Naive thymus-derived CD8-positive, alpha-beta T cell (primary cell): ENCODE results near the gene RNASET2. TPM values are rescaled to one million over a fixed set of nuclear protein-coding genes. Genes with fewer than 3 reads are reported as not detected.
"Not testable (repeated sequence)": the region's sequence is repeated elsewhere in the genome, so short reads cannot be mapped to it uniquely, and the experiment has no call there.

ENCODE experiments used
- ATAC-seq, 2 donors: fragments of 150-1000 bp; cut with Tn5 transposase in 1 of 2; sonication (Bioruptor Pico), chemical (Tn5 transposase) in 1 of 2; 1 replicate in 1 of 2; 2 replicates in 1 of 2; pipeline ENCODE4 v1.10.0; 2021; ENCODE audit warnings: mild to moderate bottlenecking in 2 of 2, moderate library complexity in 2 of 2
- POLR2A ChIA-PET: fragments of 350-600 bp; sonication (Branson Sonifier 250); formaldehyde crosslinking; loops from one replicate; lab custom pipeline; 2021; ENCODE audit warnings: antibody characterized with exemption; lab: Charles Lee
- DNase-seq, 10 donors: peaks; one replicate each; pipeline versions ENCODE4 v3.0.0 to v3.0.0-alpha.2; 2020 to 2022
- H3K27ac Mint-ChIP-seq, 10 donors: one replicate each; pipeline ENCODE4 v1.8.0; 2020 to 2022; ENCODE audit warnings: mild to moderate bottlenecking in 10 of 10, mixed read lengths in 10 of 10, moderate library complexity in 4 of 10, inconsistent platforms in 1 of 10
- H3K27me3 Mint-ChIP-seq, 5 donors: one replicate each; pipeline ENCODE4 v1.8.0; 2021 to 2022; ENCODE audit warnings: mixed read lengths in 5 of 5
- H3K36me3 Mint-ChIP-seq, 3 donors: one replicate each; pipeline ENCODE4 v1.8.0; 2020 to 2022; ENCODE audit warnings: mixed read lengths in 3 of 3, mild to moderate bottlenecking in 2 of 3, inconsistent platforms in 1 of 3
- H3K4me1 Mint-ChIP-seq, 4 donors: one replicate each; pipeline ENCODE4 v1.8.0; 2021 to 2022; ENCODE audit warnings: mixed read lengths in 4 of 4
- H3K4me3 Mint-ChIP-seq, 10 donors: one replicate each; pipeline ENCODE4 v1.8.0; 2020 to 2022; ENCODE audit warnings: mild to moderate bottlenecking in 10 of 10, mixed read lengths in 10 of 10, moderate library complexity in 6 of 10, inconsistent platforms in 1 of 10
- H3K9me3 Mint-ChIP-seq, 9 donors: one replicate each; pipeline ENCODE4 v1.8.0; 2020 to 2022; ENCODE audit warnings: mixed read lengths in 9 of 9, mild to moderate bottlenecking in 3 of 9, inconsistent platforms in 1 of 9, moderate library complexity in 1 of 9
- polyA plus RNA-seq, 3 donors: library from polyadenylated mRNA; unstranded; fragments of 300-500 nt; fragmentation: Illumina TruSeq; gene quantifications; one replicate each; pipeline ENCODE4 v1.2.3, GENCODE V29; 2021
- total RNA-seq, 8 experiments: library from RNA in 2 of 8; stranded (reverse) in 2 of 8; gene quantifications; one replicate each; pipeline ENCODE4 v1.2.3 and lab custom pipeline; 2021 to 2026

RNASET2 gene
- total and polyA plus RNA-seq, 5 experiments from 2014 or later: 72.7 to 283 (median 141) TPM

DNA sequence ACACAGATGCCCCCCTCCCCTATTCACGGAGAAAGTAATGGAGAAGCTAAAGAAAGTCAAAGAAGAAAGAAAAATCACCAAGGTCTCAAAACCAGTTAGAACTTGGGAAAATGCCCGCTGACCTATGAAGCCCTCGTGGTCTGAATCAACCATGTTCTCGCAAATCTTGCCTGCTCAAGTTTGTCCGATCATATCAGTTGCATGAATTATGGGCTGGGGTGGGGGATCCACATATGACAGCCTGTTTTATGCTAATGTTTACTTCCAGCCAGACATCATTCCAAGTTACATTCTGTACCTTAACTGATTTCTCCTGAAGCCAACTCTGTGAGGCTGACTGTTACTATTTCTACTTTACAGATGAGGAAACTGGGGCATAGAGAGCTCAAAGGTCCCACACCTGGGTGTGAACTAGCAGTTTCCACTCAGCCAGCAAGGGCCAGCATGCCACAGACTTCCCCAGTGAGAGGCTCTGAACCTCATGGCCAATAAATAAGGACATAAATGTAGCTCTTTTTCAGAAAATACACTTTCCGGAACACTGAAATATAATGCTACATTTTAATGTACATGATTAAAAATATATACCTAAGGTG, 2.1 kb downstream of the RNASET2 start:
- Mint-ChIP-seq H3K4me3 (peak overlapping the region; percentile 57 to 98 (median 94)), H3K4me1 (peaks cover 46 to 82% (median 77%) of the 10 kb centered on the region in 4 donors), H3K36me3 (peaks cover 5 to 35% (median 5%) of the 10 kb centered on the region in 3 donors), H3K27me3 (no peaks in the 10 kb centered on the region), H3K27ac (peak overlapping the region in 9 of 10 donors; percentile 61 to 98 (median 94)), H3K9me3 (no peaks in the 10 kb centered on the region)
- no peak for DNase-seq
- POLR2A ChIA-PET: interaction anchor here (0.6 kb wide), 2 partner anchors 21 to 516 kb away, joined by 3 to 8 read pairs; no protein-coding TSS in a partner anchor
- no peak for ATAC-seq

DNA sequence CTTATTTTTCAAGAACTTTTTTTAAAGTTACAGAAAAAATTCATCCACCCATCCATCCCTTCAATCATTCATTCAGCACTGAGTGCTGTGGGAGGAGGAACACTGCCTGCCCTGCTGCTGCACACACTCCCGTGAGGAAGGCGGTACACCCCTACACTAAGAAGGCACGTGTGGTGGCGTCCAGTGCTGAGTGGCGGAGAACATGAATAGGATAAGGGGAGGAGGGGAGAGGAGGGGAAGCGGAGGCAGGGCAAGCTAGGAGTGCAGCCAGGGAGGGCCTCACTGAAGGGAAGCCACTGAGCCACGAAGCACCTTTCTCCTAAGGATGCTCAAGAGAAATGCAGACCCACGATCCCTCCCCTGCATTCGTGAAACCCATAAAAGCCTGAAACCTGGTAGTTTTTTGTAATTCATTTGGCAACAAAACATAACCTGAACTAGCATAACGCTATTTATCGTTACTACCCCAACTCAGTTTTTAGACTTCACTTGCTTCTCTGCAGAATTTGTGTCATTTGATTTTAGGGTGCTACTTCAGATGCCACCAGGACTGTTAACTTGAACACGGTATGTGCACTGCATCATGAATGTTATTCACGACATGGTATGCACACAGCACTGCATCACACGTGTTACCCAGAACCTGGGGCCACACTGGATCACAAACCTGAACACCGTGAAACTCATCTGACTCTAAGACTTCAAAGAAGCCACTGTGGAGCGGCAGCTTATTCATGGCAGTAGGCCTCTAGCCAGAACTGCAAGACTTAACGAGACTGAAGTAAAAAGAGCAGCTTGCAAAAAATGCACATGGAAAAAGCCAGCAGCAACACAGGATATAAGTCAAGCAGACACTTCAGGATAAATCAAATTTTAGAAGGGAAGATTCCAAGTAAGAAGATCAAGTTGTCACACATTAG, 3.5 kb downstream of the RNASET2 start:
- Mint-ChIP-seq H3K4me1 (peaks cover 34 to 72% (median 63%) of the 10 kb centered on the region in 4 donors), H3K9me3 (no peaks in the 10 kb centered on the region), H3K27ac (peak overlapping the region; percentile 40 to 98 (median 84)), H3K27me3 (no peaks in the 10 kb centered on the region), H3K36me3 (peaks cover 5 to 48% (median 6%) of the 10 kb centered on the region in 3 donors), H3K4me3 (peak overlapping the region in 9 of 10 donors; percentile 36 to 98 (median 91))
- POLR2A ChIA-PET: no interaction called here
- ATAC-seq (no peak), DNase-seq (peak in 1 of 10 donors; percentile 42)

DNA sequence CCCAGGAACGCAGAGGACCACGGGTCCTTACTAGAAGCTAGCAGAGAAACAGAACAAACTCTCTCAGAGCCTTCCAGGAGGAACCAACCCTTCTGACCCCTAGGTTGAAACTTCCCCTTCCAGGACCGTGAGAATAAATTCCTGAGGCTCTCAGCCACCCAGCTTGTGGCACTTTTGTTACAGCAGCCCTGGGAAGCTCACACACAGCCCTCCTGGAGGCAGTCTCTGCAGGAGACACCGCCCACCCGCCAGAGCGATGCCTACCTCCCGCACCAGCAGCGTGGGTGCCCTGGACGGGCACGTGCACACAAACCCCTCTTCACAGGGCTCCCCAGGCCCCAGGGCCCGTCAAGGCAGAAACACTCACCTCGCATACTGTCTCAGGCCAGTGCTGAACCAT, 4.2 kb downstream of the RNASET2 start:
- Mint-ChIP-seq H3K27me3 (no peaks in the 10 kb centered on the region), H3K9me3 (no peaks in the 10 kb centered on the region), H3K4me1 (peaks cover 29 to 65% (median 56%) of the 10 kb centered on the region in 4 donors), H3K27ac (peak overlapping the region in 7 of 10 donors; percentile 67 to 98 (median 91)), H3K36me3 (peaks cover 5 to 55% (median 11%) of the 10 kb centered on the region in 3 donors), H3K4me3 (peak overlapping the region in 4 of 10 donors; percentile 33 to 97 (median 68))
- ATAC-seq (no peak), DNase-seq (no peak)
- POLR2A ChIA-PET: no interaction called here

DNA sequence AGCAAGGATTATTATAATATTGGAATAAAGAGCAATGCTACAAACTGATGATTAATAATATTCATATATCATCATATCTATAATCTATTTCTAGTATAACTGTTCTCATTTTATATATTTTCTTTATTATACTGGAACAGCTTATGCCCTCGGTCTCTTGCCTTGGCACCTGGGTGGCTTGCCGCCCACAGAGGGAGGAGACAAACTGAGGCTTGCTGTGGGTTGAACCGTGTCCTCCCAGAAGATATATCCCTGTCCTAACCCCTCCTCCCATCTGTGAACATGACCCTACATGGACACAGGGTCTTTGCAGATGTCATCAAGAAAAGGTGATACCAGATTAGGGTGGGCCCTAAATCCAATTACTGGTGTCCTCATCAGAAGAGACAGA, 4.7 kb downstream of the RNASET2 start:
- peak overlapping the region in 4 of 10 donors; percentile 19 to 85 (median 68) for H3K4me3 Mint-ChIP-seq
- H3K36me3 Mint-ChIP-seq: peaks cover 5 to 59% (median 11%) of the 10 kb centered on the region in 3 donors
- no peaks in the 10 kb centered on the region for H3K9me3 Mint-ChIP-seq
- peaks cover 29 to 65% (median 56%) of the 10 kb centered on the region in 4 donors for H3K4me1 Mint-ChIP-seq
- POLR2A ChIA-PET: no interaction called here
- H3K27ac Mint-ChIP-seq: peak overlapping the region in 7 of 10 donors; percentile 82 to 98 (median 93)
- no peaks in the 10 kb centered on the region for H3K27me3 Mint-ChIP-seq
- ATAC-seq (no peak), DNase-seq (no peak)

DNA sequence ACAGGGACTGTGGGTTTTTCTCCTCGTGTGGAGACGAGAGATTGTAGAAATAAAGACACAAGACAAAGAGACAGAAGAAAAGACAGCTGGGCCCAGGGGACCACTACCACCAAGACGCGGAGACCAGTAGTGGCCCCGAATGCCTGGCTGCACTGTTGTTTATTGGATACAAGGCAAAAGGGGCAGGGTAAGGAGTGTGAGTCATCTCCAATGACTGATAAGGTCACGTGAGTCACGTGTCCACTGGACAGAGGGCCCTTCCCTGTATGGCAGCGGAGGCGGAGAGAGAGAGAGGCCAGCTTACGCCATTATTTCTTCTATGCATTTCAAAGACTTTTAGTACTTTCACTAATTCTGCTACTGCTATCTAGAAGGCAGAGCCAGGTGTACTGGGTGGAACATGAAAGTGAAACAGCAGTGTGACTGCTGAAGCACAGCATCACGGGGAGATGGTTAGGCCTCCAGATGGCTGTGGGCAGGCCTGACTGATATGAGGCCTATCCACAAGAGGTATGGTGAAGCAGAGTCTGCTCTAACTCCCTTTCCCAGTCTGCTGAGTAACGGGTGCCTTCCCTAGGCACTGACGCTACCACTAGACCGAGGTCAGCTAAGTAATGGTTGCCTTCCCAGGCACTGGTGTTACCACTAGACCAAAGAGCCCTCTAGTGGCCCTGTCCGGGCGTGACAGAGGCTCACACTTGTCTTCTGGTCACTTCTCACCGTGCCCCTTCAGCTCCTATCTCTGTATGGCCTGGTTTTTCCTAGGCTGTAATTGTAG, 5.3 kb downstream of the RNASET2 start:
- DNase-seq (peak in 6 of 10 donors; percentile 15 to 52 (median 38)), ATAC-seq (peak; percentile 21 to 29)
- Mint-ChIP-seq H3K36me3 (peaks cover 5 to 65% (median 15%) of the 10 kb centered on the region in 3 donors), H3K4me3 (peak overlapping the region; percentile 30 to 85 (median 51)), H3K4me1 (peaks cover 29 to 65% (median 56%) of the 10 kb centered on the region in 4 donors), H3K27ac (peak overlapping the region; percentile 37 to 98 (median 87))
- H3K9me3 Mint-ChIP-seq, H3K27me3 Mint-ChIP-seq, POLR2A ChIA-PET: not testable (repeated sequence)

DNA sequence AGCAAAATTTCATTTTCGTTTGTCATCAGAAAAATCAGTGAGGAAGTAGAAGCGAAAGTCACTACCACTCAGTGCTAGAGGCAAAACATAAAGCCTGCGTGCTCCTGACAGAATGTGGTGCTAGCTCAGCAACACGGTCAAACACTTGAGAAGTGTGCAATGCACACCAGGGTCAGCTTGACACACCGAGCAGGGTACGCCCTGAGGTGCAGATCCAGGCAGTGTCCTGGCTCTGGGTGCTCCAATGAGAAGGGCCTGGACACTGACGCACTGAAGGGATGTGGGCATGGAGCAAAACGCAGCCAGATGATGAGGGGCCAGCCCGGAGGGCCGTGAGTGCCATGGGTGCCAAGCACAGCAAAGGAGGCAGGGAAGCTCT, 5.9 kb downstream of the RNASET2 start:
- Mint-ChIP-seq H3K4me1 (peaks cover 29 to 64% (median 55%) of the 10 kb centered on the region in 4 donors), H3K9me3 (no peaks in the 10 kb centered on the region), H3K27me3 (no peaks in the 10 kb centered on the region), H3K27ac (peak overlapping the region; percentile 50 to 98 (median 83)), H3K36me3 (peaks cover 5 to 72% (median 17%) of the 10 kb centered on the region in 3 donors), H3K4me3 (peak overlapping the region in 9 of 10 donors; percentile 10 to 85 (median 46))
- POLR2A ChIA-PET: interaction anchor here (1.0 kb wide), 1 partner anchor 13 kb away, joined by 3 read pairs; no protein-coding TSS in a partner anchor
- DNase-seq (no peak), ATAC-seq (no peak)

DNA sequence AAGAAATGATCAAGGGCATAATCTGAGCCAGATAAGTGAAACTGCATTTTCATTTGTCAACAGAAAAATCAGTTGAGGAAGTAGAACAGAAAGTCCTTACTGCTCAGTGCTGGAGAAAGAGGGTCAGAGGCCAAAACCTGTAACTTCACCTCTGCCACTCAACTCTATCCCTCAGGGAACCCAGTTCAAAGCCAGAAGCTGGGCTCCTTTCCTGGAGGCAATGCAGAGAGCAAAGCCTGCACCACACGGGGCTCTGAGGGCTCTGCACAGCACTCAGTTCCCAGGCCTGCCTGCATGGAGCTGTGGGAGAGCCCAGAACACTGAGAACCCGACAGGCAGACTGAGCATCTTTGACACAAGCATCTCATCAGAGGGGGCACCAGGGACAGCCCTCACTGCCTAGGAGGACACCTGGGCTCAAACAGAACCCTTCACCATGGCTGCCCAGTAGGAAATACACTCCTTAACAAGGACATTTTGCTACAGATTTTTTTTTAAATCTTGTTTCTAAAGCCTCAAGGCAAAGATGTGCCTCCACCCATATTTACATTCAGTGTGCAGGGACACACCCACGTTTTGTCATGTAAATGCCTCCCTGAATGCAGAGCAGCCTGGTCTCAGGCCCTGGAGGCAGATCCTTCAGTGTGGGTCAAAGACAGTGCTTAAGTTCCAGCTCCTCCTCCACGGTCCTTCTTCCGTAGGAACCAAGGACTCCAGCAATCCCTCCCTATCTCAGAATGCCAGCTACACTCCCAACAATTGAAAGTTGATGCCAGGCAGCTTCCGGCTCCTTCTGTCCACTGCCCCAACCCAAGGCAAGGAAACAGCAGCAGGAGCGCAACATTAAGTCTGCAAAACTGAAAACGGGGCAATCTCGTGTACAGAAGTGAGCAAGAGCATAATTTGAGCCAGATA, 6.6 kb downstream of the RNASET2 start:
- Mint-ChIP-seq H3K27ac (peak overlapping the region; percentile 50 to 98 (median 81)), H3K9me3 (no peaks in the 10 kb centered on the region), H3K4me1 (peaks cover 27 to 57% (median 50%) of the 10 kb centered on the region in 4 donors), H3K36me3 (peaks cover 0 to 73% (median 22%) of the 10 kb centered on the region in 3 donors), H3K27me3 (no peaks in the 10 kb centered on the region), H3K4me3 (peak overlapping the region in 6 of 10 donors; percentile 32 to 85 (median 62))
- ATAC-seq (no peak), DNase-seq (no peak)
- POLR2A ChIA-PET: interaction anchor here (1.0 to 2.0 kb wide), 2 partner anchors 7 to 13 kb away, joined by 3 to 7 read pairs; partner anchors contain the start of gene RNASET2

DNA sequence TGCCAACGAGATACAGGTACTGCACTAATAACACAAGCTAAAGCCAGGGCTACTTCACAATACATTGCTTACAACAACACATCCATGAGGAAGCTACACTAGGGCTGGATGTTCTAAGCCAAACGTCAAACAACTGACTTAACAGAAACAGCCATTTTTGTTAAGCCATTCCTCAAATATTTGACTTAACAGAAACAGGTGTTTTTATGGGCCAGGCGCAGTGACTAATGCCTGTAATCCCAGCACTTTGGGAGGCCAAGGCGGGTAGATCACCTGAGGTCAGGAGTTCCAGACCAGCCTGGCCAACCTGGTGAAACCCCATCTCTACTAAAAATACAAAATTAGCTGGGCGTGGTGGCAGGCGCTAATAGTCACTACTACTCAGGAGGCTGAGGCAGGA, 7.6 kb downstream of the RNASET2 start:
- POLR2A ChIA-PET: interaction anchor here (0.7 to 2.0 kb wide), 2 partner anchors 8 to 34 kb away, joined by 6 to 7 read pairs; partner anchors contain the start of gene RNASET2
- not testable (repeated sequence) for ATAC-seq, DNase-seq, H3K4me3 Mint-ChIP-seq, H3K27me3 Mint-ChIP-seq, H3K9me3 Mint-ChIP-seq
- Mint-ChIP-seq H3K36me3 (peaks cover 0 to 83% (median 22%) of the 10 kb centered on the region in 3 donors), H3K4me1 (peaks cover 23 to 48% (median 40%) of the 10 kb centered on the region in 4 donors), H3K27ac (peak overlapping the region in 1 of 10 donors; percentile 35)

DNA sequence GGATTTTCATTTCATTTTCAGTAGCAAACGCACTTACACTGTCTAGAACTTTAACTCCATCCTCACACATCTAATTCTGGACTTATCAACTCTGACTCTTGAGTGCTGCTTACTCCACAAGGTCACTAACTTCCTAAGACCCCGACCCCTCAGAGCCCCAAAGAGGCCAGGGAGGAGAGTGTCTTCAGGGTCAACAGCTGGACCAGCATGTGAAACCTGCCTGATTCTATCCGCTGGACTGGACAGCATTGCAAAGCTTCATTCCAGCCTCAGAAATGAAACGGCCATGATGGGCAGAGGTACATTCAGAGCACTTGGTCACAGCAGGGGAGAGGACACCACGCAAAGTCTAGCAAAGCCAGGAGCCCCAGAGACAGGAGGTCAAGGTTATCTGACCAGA, 9.1 kb downstream of the RNASET2 start:
- DNase-seq: no peak
- H3K27me3 Mint-ChIP-seq: no peaks in the 10 kb centered on the region
- H3K4me1 Mint-ChIP-seq: peaks cover 13 to 42% (median 31%) of the 10 kb centered on the region in 4 donors
- ATAC-seq: no peak
- H3K9me3 Mint-ChIP-seq: no peaks in the 10 kb centered on the region
- H3K4me3 Mint-ChIP-seq: no peak overlapping the region
- H3K36me3 Mint-ChIP-seq: peaks cover 0 to 92% (median 24%) of the 10 kb centered on the region in 3 donors
- POLR2A ChIA-PET: interaction anchor here (1.2 kb wide), 1 partner anchor 12 kb away, joined by 3 read pairs; no protein-coding TSS in a partner anchor
- H3K27ac Mint-ChIP-seq: no peak overlapping the region

DNA sequence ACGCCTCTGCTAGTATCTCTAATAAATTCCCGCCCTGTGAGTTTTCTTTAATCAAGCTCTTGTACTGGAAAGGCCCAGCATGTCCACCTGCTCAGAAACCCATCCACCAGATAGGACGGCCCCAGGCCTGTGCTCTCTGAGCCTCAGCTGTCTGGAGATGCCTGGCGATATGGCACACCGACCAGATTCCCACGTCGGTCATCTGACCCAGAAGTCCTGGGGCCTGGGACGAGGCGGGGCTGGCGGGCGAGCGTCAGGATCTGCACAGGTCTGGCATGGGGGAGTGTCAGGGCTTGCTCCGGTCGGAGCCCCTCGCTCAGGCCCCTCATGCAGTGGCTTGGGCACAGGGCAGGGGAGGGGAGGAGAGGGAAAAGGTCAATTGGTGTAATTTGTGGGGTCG, 10.2 kb downstream of the RNASET2 start:
- DNase-seq (no peak), ATAC-seq (no peak)
- H3K4me1 Mint-ChIP-seq: peaks cover 13 to 33% (median 21%) of the 10 kb centered on the region in 4 donors
- peak overlapping the region in 1 of 10 donors; percentile 13 for H3K27ac Mint-ChIP-seq
- no peak overlapping the region for H3K4me3 Mint-ChIP-seq
- peaks cover 0 to 94% (median 27%) of the 10 kb centered on the region in 3 donors for H3K36me3 Mint-ChIP-seq
- H3K27me3 Mint-ChIP-seq: no peaks in the 10 kb centered on the region
- H3K9me3 Mint-ChIP-seq: no peaks in the 10 kb centered on the region
- POLR2A ChIA-PET: interaction anchor here (0.9 kb wide), 1 partner anchor 10 kb away, joined by 3 read pairs; the partner anchor contains the start of gene RNASET2
